HepG2 (cell line): ENCODE measurements around the gene RPS8. TPM values are rescaled to one million over a fixed set of nuclear protein-coding genes. Genes with fewer than 3 reads are reported as not detected.
A peak's percentile ranks its signal among the peaks of the same experiment; 100 is the strongest.

Experiments
- ASH2L ChIP-seq: fragments of 300-600, 200-600 bp; sonication (generic); IDR thresholded peaks from 2 replicates; pipeline ENCODE4 v1.7.0; 2017; ENCODE audit warnings: low read depth, mild to moderate bottlenecking, moderate library complexity, mixed read lengths, low read length; ENCODE audit not compliant: insufficient read length
- CREBL2 ChIP-seq: sonication (generic); formaldehyde crosslinking; IDR thresholded peaks from 2 replicates; pipeline ENCODE4 v1.8.1; 2023; ENCODE audit warnings: missing genetic modification reagents, mild to moderate bottlenecking, borderline replicate concordance
- FOXK2 ChIP-seq: fragments of 450-650 bp; IDR thresholded peaks from 2 replicates; pipeline ENCODE4 v1.6.1; 2016
- FOXM1 ChIP-seq: sonication (generic); formaldehyde crosslinking; IDR thresholded peaks from 2 replicates; pipeline ENCODE4 v1.5.0; 2020; ENCODE audit warnings: missing genetic modification reagents
- HNF4G ChIP-seq, 2 experiments: sonication (generic) in 1 of 2; formaldehyde crosslinking in 1 of 2; IDR thresholded peaks; 2 replicates each; pipeline versions ENCODE4 v1.4.0 to v1.6.1; 2011 to 2020; ENCODE audit warnings: borderline replicate concordance in 2 of 2, low read depth in 2 of 2, mild to moderate bottlenecking in 2 of 2, low read length in 1 of 2, missing genetic modification reagents in 1 of 2, moderate library complexity in 1 of 2
- REPIN1 ChIP-seq: sonication (generic); formaldehyde crosslinking; IDR thresholded peaks from 2 replicates; pipeline ENCODE4 v1.8.0; 2022; ENCODE audit warnings: missing genetic modification reagents, low read depth, mild to moderate bottlenecking, borderline replicate concordance
- RFXANK ChIP-seq: IDR thresholded peaks from 2 replicates; pipeline ENCODE4 v1.6.1; 2016
- RFXAP ChIP-seq: sonication (generic); formaldehyde crosslinking; IDR thresholded peaks from 2 replicates; pipeline ENCODE4 v1.4.0; 2020; ENCODE audit warnings: missing genetic modification reagents, borderline replicate concordance
- SAP130 ChIP-seq: IDR thresholded peaks from 2 replicates; pipeline ENCODE4 v1.6.1; 2016; ENCODE audit warnings: low read depth
- SOX13 ChIP-seq, 3 experiments: fragments of 450-650 bp in 1 of 3; sonication (generic) in 1 of 3; formaldehyde crosslinking in 1 of 3; IDR thresholded peaks in 2 of 3; conservative IDR thresholded peaks in 1 of 3; 2 replicates each; pipeline versions ENCODE4 v1.5.0 to v1.6.1; 2016 to 2020; ENCODE audit warnings: antibody characterized with exemption in 1 of 3, mild to moderate bottlenecking in 1 of 3, missing compliant biosample characterization in 1 of 3, missing genetic modification reagents in 1 of 3, moderate library complexity in 1 of 3
- TFDP1 ChIP-seq: IDR thresholded peaks from 2 replicates; pipeline ENCODE4 v1.6.1; 2016; ENCODE audit warnings: missing compliant biosample characterization, missing genetic modification reagents, borderline replicate concordance
- TOPORS ChIP-seq: sonication (generic); formaldehyde crosslinking; IDR thresholded peaks from 2 replicates; pipeline ENCODE4 v1.8.0; 2023; ENCODE audit warnings: mild to moderate bottlenecking, missing genetic modification reagents
- ZFP41 ChIP-seq: sonication (generic); formaldehyde crosslinking; IDR thresholded peaks from 2 replicates; pipeline ENCODE4 v1.4.0; 2020; ENCODE audit warnings: mild to moderate bottlenecking, missing genetic modification reagents, borderline replicate concordance
- ZNF205 ChIP-seq: IDR thresholded peaks from 2 replicates; pipeline ENCODE4 v1.6.1; 2018; ENCODE audit warnings: missing biosample characterization, missing genetic modification reagents
- ZNF569 ChIP-seq: sonication (generic); formaldehyde crosslinking; IDR thresholded peaks from 2 replicates; pipeline ENCODE4 v1.5.0; 2020; ENCODE audit warnings: mild to moderate bottlenecking, missing genetic modification reagents, moderate library complexity, borderline replicate concordance
- polyA plus RNA-seq, 8 experiments: library from polyadenylated mRNA; depleted of rRNA in 3 of 8; stranded (reverse) in 7 of 8; unstranded in 1 of 8; fragments of >200 nt; fragmentation: Illumina TruSeq in 4 of 8; extraction: Trizol in 4 of 8; gene quantifications; 2 replicates each; pipeline versions ENCODE4 v1.2.1 to v1.2.3, GENCODE V29; 2011 to 2016; ENCODE audit warnings: low read depth in 4 of 8, missing spikeins in 1 of 8, mixed read lengths in 1 of 8; ENCODE audit not compliant: insufficient read depth in 1 of 8
- total RNA-seq, 5 experiments: library from RNA; depleted of rRNA; stranded (reverse); fragments of >200 nt; fragmentation: Illumina TruSeq; extraction: Trizol; gene quantifications; 2 replicates each; pipeline ENCODE4 v1.2.3, GENCODE V29; 2016; ENCODE audit warnings: low read depth in 1 of 5
- TF ChIP-seq, protein P1 (sequence below): sonication (generic); formaldehyde crosslinking; IDR thresholded peaks from 2 replicates; pipeline ENCODE4 v1.5.0; 2020; ENCODE audit warnings: mild to moderate bottlenecking, missing genetic modification reagents, borderline replicate concordance
- TF ChIP-seq, protein P2 (sequence below): sonication (generic); formaldehyde crosslinking; IDR thresholded peaks from 2 replicates; pipeline ENCODE4 v1.8.1; 2022; ENCODE audit warnings: mild to moderate bottlenecking, missing genetic modification reagents
- TF ChIP-seq, protein P3 (sequence below): sonication (generic); formaldehyde crosslinking; conservative IDR thresholded peaks from 2 replicates; pipeline ENCODE4 v1.8.0; 2022; ENCODE audit warnings: mild to moderate bottlenecking, moderate library complexity, missing genetic modification reagents

Gene RPS8
- total and polyA plus RNA-seq, 2 of the 13 experiments (the other 11 are each of a cell fraction or from before 2014, with no cell fraction given), result 2,628 to 2,822 TPM

DNA sequence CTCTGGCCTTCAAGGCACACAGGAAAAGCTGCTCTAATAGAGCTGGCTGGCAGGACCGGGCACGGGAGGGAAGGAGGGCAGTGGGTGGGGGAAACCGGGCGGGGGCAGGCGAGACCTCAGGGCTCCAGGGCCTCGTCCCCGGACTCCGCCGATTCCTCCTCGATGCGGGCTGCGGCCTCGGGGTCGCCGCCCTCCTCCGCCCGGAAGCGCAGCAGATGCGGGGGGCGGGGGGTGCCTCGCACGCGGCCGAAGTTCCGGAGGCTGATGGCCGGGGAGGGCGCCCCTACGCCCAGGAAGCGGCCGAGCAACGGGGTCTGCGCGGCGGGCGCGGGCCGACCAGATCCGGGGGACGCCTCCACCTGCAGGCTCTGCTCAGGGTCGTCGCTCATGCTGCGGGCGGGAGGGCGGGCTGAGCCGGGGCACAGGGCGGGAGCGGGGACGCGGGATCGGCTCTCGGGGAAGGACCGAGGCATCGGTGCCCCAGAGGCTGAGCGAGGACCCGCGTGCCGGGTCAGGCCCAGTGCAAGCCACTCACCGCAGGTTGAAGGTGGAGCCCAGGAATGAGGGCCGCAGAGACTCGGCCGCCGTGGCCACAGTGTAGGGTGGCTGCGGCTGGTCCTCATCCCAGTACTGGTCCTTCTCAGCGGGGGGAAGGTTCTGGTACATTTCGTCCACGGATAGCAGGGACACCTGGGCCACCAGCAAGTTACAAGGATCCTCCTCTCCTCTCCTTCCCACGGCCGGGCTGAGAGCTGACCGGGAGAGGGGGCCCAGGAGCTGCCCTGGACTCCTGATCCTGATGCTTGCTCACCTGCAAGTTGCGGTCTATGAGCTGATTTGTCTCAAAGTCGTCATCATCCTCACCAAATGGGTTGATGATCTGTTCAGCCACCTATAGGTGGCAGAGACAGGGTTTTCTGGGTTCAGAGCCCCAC, 9.0 kb downstream of the RPS8 start (continued):
- TF ChIP-seq HNF4G (IDR thresholded peaks at IDR 0.05; ENCODE audit: borderline replicate concordance, low read depth, low read length) (no peak), HNF4G (CRISPR knock-in tag; IDR thresholded peaks at IDR 0.05; ENCODE audit: borderline replicate concordance, low read depth) (no peak), SAP130 (CRISPR knock-in tag) (peak; percentile 63), ZNF569 (no peak), TOPORS (CRISPR knock-in tag) (no peak), FOXK2 (no peak), ZFP41 (no peak), RFXAP (CRISPR knock-in tag) (no peak), REPIN1 (CRISPR knock-in tag) (peak; percentile 27; the same call in 1 of the 2 replicates), RFXANK (CRISPR knock-in tag) (no peak), ASH2L (no peak), SOX13 (IDR thresholded peaks at IDR 0.05) (no peak), SOX13 (CRISPR knock-in tag; conservative IDR thresholded peaks at IDR 0.05 in 1 of 2, IDR thresholded peaks at IDR 0.05 in 1 of 2) (peak in 1 of 2 experiments; percentile 11; a peak in 1 of 4 replicates), FOXM1 (no peak), ZNF205 (CRISPR knock-in tag) (no peak; the same call in 1 of the 2 replicates), TFDP1 (CRISPR knock-in tag) (peak; percentile 52; the same call in 1 of the 2 replicates), CREBL2 (CRISPR knock-in tag) (0 out of 2 replicates have a peak, but pooled peaks have one; percentile 74)
- TF ChIP-seq, protein P1, sequence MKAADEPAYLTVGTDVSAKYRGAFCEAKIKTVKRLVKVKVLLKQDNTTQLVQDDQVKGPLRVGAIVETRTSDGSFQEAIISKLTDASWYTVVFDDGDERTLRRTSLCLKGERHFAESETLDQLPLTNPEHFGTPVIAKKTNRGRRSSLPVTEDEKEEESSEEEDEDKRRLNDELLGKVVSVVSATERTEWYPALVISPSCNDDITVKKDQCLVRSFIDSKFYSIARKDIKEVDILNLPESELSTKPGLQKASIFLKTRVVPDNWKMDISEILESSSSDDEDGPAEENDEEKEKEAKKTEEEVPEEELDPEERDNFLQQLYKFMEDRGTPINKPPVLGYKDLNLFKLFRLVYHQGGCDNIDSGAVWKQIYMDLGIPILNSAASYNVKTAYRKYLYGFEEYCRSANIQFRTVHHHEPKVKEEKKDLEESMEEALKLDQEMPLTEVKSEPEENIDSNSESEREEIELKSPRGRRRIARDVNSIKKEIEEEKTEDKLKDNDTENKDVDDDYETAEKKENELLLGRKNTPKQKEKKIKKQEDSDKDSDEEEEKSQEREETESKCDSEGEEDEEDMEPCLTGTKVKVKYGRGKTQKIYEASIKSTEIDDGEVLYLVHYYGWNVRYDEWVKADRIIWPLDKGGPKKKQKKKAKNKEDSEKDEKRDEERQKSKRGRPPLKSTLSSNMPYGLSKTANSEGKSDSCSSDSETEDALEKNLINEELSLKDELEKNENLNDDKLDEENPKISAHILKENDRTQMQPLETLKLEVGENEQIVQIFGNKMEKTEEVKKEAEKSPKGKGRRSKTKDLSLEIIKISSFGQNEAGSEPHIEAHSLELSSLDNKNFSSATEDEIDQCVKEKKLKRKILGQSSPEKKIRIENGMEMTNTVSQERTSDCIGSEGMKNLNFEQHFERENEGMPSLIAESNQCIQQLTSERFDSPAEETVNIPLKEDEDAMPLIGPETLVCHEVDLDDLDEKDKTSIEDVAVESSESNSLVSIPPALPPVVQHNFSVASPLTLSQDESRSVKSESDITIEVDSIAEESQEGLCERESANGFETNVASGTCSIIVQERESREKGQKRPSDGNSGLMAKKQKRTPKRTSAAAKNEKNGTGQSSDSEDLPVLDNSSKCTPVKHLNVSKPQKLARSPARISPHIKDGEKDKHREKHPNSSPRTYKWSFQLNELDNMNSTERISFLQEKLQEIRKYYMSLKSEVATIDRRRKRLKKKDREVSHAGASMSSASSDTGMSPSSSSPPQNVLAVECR (CRISPR knock-in tag), result peak; percentile 75
- TF ChIP-seq, protein P2, sequence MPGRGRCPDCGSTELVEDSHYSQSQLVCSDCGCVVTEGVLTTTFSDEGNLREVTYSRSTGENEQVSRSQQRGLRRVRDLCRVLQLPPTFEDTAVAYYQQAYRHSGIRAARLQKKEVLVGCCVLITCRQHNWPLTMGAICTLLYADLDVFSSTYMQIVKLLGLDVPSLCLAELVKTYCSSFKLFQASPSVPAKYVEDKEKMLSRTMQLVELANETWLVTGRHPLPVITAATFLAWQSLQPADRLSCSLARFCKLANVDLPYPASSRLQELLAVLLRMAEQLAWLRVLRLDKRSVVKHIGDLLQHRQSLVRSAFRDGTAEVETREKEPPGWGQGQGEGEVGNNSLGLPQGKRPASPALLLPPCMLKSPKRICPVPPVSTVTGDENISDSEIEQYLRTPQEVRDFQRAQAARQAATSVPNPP, result no peak
- TF ChIP-seq, protein P3, sequence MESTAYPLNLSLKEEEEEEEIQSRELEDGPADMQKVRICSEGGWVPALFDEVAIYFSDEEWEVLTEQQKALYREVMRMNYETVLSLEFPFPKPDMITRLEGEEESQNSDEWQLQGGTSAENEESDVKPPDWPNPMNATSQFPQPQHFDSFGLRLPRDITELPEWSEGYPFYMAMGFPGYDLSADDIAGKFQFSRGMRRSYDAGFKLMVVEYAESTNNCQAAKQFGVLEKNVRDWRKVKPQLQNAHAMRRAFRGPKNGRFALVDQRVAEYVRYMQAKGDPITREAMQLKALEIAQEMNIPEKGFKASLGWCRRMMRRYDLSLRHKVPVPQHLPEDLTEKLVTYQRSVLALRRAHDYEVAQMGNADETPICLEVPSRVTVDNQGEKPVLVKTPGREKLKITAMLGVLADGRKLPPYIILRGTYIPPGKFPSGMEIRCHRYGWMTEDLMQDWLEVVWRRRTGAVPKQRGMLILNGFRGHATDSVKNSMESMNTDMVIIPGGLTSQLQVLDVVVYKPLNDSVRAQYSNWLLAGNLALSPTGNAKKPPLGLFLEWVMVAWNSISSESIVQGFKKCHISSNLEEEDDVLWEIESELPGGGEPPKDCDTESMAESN (CRISPR knock-in tag), result peak; percentile 85
